ENCODE results near the gene SDC1. TPM values are rescaled to one million over a fixed set of nuclear protein-coding genes. Genes with fewer than 3 reads are reported as not detected.
A peak's percentile ranks its signal among the peaks of the same experiment; 100 is the strongest.

Gene SDC1

GRCh38 chr2:20156836-20157192 is 68.1 kb downstream of the SDC1 start:
- Histone ChIP-seq H3K9ac (ENCODE audit: low read depth, low read length) (no peak overlapping the region), H3K4me3 (ENCODE audit: low read length) (no peak overlapping the region), H3K27me3 (ENCODE audit: control insufficient read depth, insufficient read depth, low read length) (peaks cover 3% of the 10 kb centered on the region), H3K4me2 (ENCODE audit: low read length) (peak overlapping the region; percentile 38), H3K36me3 (ENCODE audit: insufficient read depth, low read length) (no peaks in the 10 kb centered on the region), H3K9me3 (replicated peaks; ENCODE audit: low read length) (no peaks in the 10 kb centered on the region), H3K4me1 (ENCODE audit: control insufficient read depth, insufficient read depth, low read length) (peaks cover 11% of the 10 kb centered on the region)

GRCh38 chr2:20156076-20156759 is 68.7 kb downstream of the SDC1 start:
- Histone ChIP-seq H3K4me3 (ENCODE audit: low read length) (no peak overlapping the region), H3K4me1 (ENCODE audit: control insufficient read depth, insufficient read depth, low read length) (peaks cover 12% of the 10 kb centered on the region), H3K9ac (ENCODE audit: low read depth, low read length) (no peak overlapping the region), H3K9me3 (replicated peaks; ENCODE audit: low read length) (no peaks in the 10 kb centered on the region), H3K27me3 (ENCODE audit: control insufficient read depth, insufficient read depth, low read length) (peaks cover 3% of the 10 kb centered on the region), H3K36me3 (ENCODE audit: insufficient read depth, low read length) (no peaks in the 10 kb centered on the region), H3K4me2 (ENCODE audit: low read length) (no peak overlapping the region)

GRCh38 chr2:20153131-20153851 is 71.6 kb downstream of the SDC1 start:
- H3K4me2 ChIP-seq (ENCODE audit: low read length), result no peak overlapping the region
- H3K4me1 ChIP-seq (ENCODE audit: control insufficient read depth, insufficient read depth, low read length), result peaks cover 40% of the 10 kb centered on the region
- H3K36me3 ChIP-seq (ENCODE audit: insufficient read depth, low read length), result no peaks in the 10 kb centered on the region
- no peak overlapping the region for H3K4me3 ChIP-seq (ENCODE audit: low read length)
- H3K9ac ChIP-seq (ENCODE audit: low read depth, low read length), result no peak overlapping the region
- no peaks in the 10 kb centered on the region for H3K9me3 ChIP-seq (replicated peaks; ENCODE audit: low read length)
- peaks cover 3% of the 10 kb centered on the region for H3K27me3 ChIP-seq (ENCODE audit: control insufficient read depth, insufficient read depth, low read length)

- Histone ChIP-seq H3K4me1 (ENCODE audit: control insufficient read depth, insufficient read depth, low read length) (peaks cover 34% of the 10 kb centered on the region), H3K4me3 (ENCODE audit: low read length) (no peak overlapping the region), H3K9me3 (replicated peaks; ENCODE audit: low read length) (no peaks in the 10 kb centered on the region), H3K36me3 (ENCODE audit: insufficient read depth, low read length) (no peaks in the 10 kb centered on the region), H3K4me2 (ENCODE audit: low read length) (no peak overlapping the region), H3K27me3 (ENCODE audit: control insufficient read depth, insufficient read depth, low read length) (peaks cover 3% of the 10 kb centered on the region), H3K9ac (ENCODE audit: low read depth, low read length) (no peak overlapping the region)
Observed at GRCh38 chr2:20150806-20151571, 73.9 kb downstream of the SDC1 start.

Small RNA genes within 50 kb of the gene (small RNA-seq; reads per million reads assigned to genes)
- not detected for gene RN7SL140P
- gene RNU6-961P, result not detected
- not detected for gene RNU7-113P

All from skeletal muscle satellite cell (primary cell).